HS-5 (cell line): ENCODE data around the gene MFAP4.

Source experiments
- DNase-seq: peaks from one replicate; pipeline ENCODE4 v3.0.0-alpha.2; 2012; ENCODE audit warnings: low read depth

The MFAP4 gene

GRCh38 chr17:19348081-19348650 lies 38.8 kb downstream of the MFAP4 start:
- no peak for DNase-seq

GRCh38 chr17:19347323-19348080 lies 39.5 kb downstream of the MFAP4 start:
- DNase-seq: no peak

- peak; percentile 59 for DNase-seq
Measured at GRCh38 chr17:19346351-19347255, 40.4 kb downstream of the MFAP4 start.

- DNase-seq: no peak
Measured at GRCh38 chr17:19345486-19346350, 41.3 kb downstream of the MFAP4 start.

- no peak for DNase-seq
Measured at GRCh38 chr17:19345067-19345460, 41.9 kb downstream of the MFAP4 start.

- no peak for DNase-seq
Measured at GRCh38 chr17:19344311-19345066, 42.5 kb downstream of the MFAP4 start.

- no peak for DNase-seq
Measured at GRCh38 chr17:19343671-19344151, 43.3 kb downstream of the MFAP4 start.

GRCh38 chr17:19343256-19343630 lies 43.7 kb downstream of the MFAP4 start:
- DNase-seq: no peak

- DNase-seq: no peak
Measured at GRCh38 chr17:19342611-19343255, 44.3 kb downstream of the MFAP4 start.

- DNase-seq: no peak
Measured at GRCh38 chr17:19341641-19342610, 45.1 kb downstream of the MFAP4 start.

GRCh38 chr17:19341211-19341631 lies 45.8 kb downstream of the MFAP4 start:
- DNase-seq: no peak

GRCh38 chr17:19339341-19339815 lies 47.6 kb downstream of the MFAP4 start:
- DNase-seq: no peak

- no peak for DNase-seq
Measured at GRCh38 chr17:19338031-19338990, 48.7 kb downstream of the MFAP4 start.

GRCh38 chr17:19337712-19338023 lies 49.3 kb downstream of the MFAP4 start:
- DNase-seq: no peak

- DNase-seq: no peak
Measured at GRCh38 chr17:19336938-19337711, 49.9 kb downstream of the MFAP4 start.

- DNase-seq: no peak
Measured at GRCh38 chr17:19335951-19336631, 50.9 kb downstream of the MFAP4 start.

- no peak for DNase-seq
Measured at GRCh38 chr17:19334331-19334730, 52.7 kb downstream of the MFAP4 start.
